IPS DF 4.7 (cell line): Measurements from ENCODE around the gene HELZ.

Source experiments
- DNase-seq: peaks from one replicate; pipeline ENCODE4 v3.0.0-alpha.2; 2013; ENCODE audit warnings: low spot score; ENCODE audit errors: extremely low read depth

Gene HELZ

GRCh38 chr17:67032985-67033384 lies 212.0 kb downstream of the HELZ start:
- no peak for DNase-seq

GRCh38 chr17:67032382-67032781 lies 212.6 kb downstream of the HELZ start:
- no peak for DNase-seq

GRCh38 chr17:67030641-67031040 lies 214.4 kb downstream of the HELZ start:
- no peak for DNase-seq

GRCh38 chr17:67027031-67027628 lies 217.9 kb downstream of the HELZ start:
- DNase-seq = no peak

- no peak for DNase-seq
These were observed 218.7 kb downstream of the HELZ start for GRCh38 chr17:67026341-67026740.

- DNase-seq = no peak
These were observed 219.7 kb downstream of the HELZ start for GRCh38 chr17:67025216-67025792.

GRCh38 chr17:67024736-67025135 lies 220.3 kb downstream of the HELZ start:
- DNase-seq = no peak

- no peak for DNase-seq
These were observed 222.6 kb downstream of the HELZ start for GRCh38 chr17:67022451-67022810.

- DNase-seq = no peak
These were observed 223.1 kb downstream of the HELZ start for GRCh38 chr17:67021743-67022450.

- no peak for DNase-seq
These were observed 223.8 kb downstream of the HELZ start for GRCh38 chr17:67021196-67021595.
